PC-3 (cell line): Measurements from ENCODE around the gene TXNDC11. TPM values are rescaled to one million over a fixed set of nuclear protein-coding genes. Genes with fewer than 3 reads are reported as not detected.

Experiments used
- ATAC-seq: fragments of 200-7000 bp; cut with Tn5 transposase; 2 replicates; pipeline ENCODE4 v1.9.1; 2020; ENCODE audit warnings: mild to moderate bottlenecking, moderate library complexity
- BruUV-seq: library from RNA; stranded (reverse); fragments of 400-500 nt; replicated peaks from 2 replicates; lab custom pipeline; 2021; lab: Mats Ljungman, UMichigan
- CTCF ChIA-PET: fragments of 300-600 bp; sonication (Branson Sonifier 250); formaldehyde crosslinking; loops from one replicate; lab custom pipeline; 2022; ENCODE audit warnings: antibody characterized with exemption; lab: Charles Lee
- POLR2A ChIA-PET: fragments of 300-600 bp; sonication (Branson Sonifier 250); formaldehyde crosslinking; loops from one replicate; lab custom pipeline; 2022; ENCODE audit warnings: antibody characterized with exemption; ENCODE audit not compliant: unreplicated experiment; lab: Charles Lee
- DNase-seq: peaks from one replicate; pipeline ENCODE4 v3.0.0-alpha.2; 2015
- H2AFZ ChIP-seq: fragments of 300-600 bp; sonication (generic); 2 replicates; pipeline ENCODE4 v1.6.0; 2016; ENCODE audit warnings: antibody characterized with exemption, low read length
- H3F3A ChIP-seq: fragments of 300-600 bp; sonication (generic); one replicate; pipeline ENCODE4 v1.6.0; 2017; ENCODE audit warnings: antibody characterized with exemption, low read length, control low read depth, mild to moderate bottlenecking; ENCODE audit not compliant: unreplicated experiment
- H3K27ac ChIP-seq: fragments of 300-600 bp; sonication (generic); 2 replicates; pipeline ENCODE4 v1.5.1; 2016; ENCODE audit warnings: mild to moderate bottlenecking, low read length
- H3K27me3 ChIP-seq: fragments of 300-600 bp; sonication (generic); 2 replicates; pipeline ENCODE4 v1.6.1; 2016; ENCODE audit warnings: low read length, mixed read lengths
- H3K36me3 ChIP-seq: fragments of 300-600 bp; sonication (generic); 2 replicates; pipeline ENCODE4 v1.6.1; 2016; ENCODE audit warnings: low read depth, mixed run types, low read length, mixed read lengths
- H3K4me1 ChIP-seq: fragments of 300-600 bp; sonication (generic); 2 replicates; pipeline ENCODE4 v1.5.1; 2016; ENCODE audit warnings: low read length; ENCODE audit not compliant: insufficient read depth
- H3K4me2 ChIP-seq: fragments of 300-600 bp; sonication (generic); 2 replicates; pipeline ENCODE4 v1.6.0; 2016; ENCODE audit warnings: low read length
- H3K4me3 ChIP-seq: fragments of 300-600 bp; sonication (generic); 2 replicates; pipeline ENCODE4 v1.5.1; 2016; ENCODE audit warnings: mild to moderate bottlenecking, low read length, mixed read lengths
- H3K79me2 ChIP-seq: fragments of 300-600 bp; sonication (generic); 2 replicates; pipeline ENCODE4 v1.6.1; 2017; ENCODE audit warnings: low read length, mixed read lengths
- H3K9ac ChIP-seq: fragments of 300-600 bp; sonication (generic); 2 replicates; pipeline ENCODE4 v1.6.0; 2016; ENCODE audit warnings: mild to moderate bottlenecking, low read length
- H3K9me2 ChIP-seq: fragments of 300-600 bp; sonication (generic); replicated peaks from 2 replicates; pipeline ENCODE4 v1.6.1; 2016; ENCODE audit warnings: mixed run types, low read length, mixed read lengths
- H3K9me3 ChIP-seq: fragments of 300-600 bp; sonication (generic); 2 replicates; pipeline ENCODE4 v1.6.1; 2016; ENCODE audit warnings: low read length, mixed read lengths
- H4K20me1 ChIP-seq: fragments of 300-600 bp; sonication (generic); 2 replicates; pipeline ENCODE4 v1.6.1; 2016; ENCODE audit warnings: low read length, mixed read lengths
- CTCF ChIP-seq: fragments of 300-600 bp; sonication (generic); conservative IDR thresholded peaks from 2 replicates; pipeline ENCODE4 v1.5.1; 2017; ENCODE audit warnings: antibody characterized with exemption, low read depth, mild to moderate bottlenecking, low read length
- EZH2 ChIP-seq: fragments of 300-600 bp; sonication (generic); IDR thresholded peaks from one replicate; pipeline ENCODE4 v1.6.1; 2017; ENCODE audit warnings: antibody characterized with exemption, mild to moderate bottlenecking, low read length; ENCODE audit not compliant: unreplicated experiment
- EZH2phosphoT487 ChIP-seq: fragments of 300-600 bp; sonication (generic); IDR thresholded peaks from 2 replicates; pipeline ENCODE4 v1.6.1; 2018; ENCODE audit warnings: mild to moderate bottlenecking, antibody characterized with exemption, low read length, borderline replicate concordance
- intact Hi-C: fragments of 100-400 bp; cut with micrococcal nuclease; formaldehyde crosslinking; loops from 2 replicates; pipeline ENCODE4 v1.9.0; 2023
- total RNA-seq: library from RNA; depleted of rRNA; stranded (reverse); fragments of >200 nt; gene quantifications from 2 replicates; pipeline ENCODE4 v1.2.3, GENCODE V29; 2014

Gene TXNDC11
- total RNA-seq, 1 experiment from 2014 or later, result 20.2 TPM

GRCh38 chr16:11638140-11638539 lies 104.5 kb downstream of the TXNDC11 start:
- Histone ChIP-seq H3K4me3 (no peak overlapping the region), H3K36me3 (no peaks in the 10 kb centered on the region), H3K27me3 (no peaks in the 10 kb centered on the region), H3K9ac (no peak overlapping the region), H3K9me3 (no peaks in the 10 kb centered on the region), H3K4me2 (no peak overlapping the region), H3K4me1 (peaks cover 17% of the 10 kb centered on the region), H3F3A (no peaks in the 10 kb centered on the region), H4K20me1 (no peaks in the 10 kb centered on the region), H3K27ac (no peak overlapping the region), H3K9me2 (no peaks in the 10 kb centered on the region), H3K79me2 (no peaks in the 10 kb centered on the region), H2AFZ (no peak overlapping the region)
- TF ChIP-seq EZH2 (no peak), CTCF (no peak), EZH2phosphoT487 (no peak)
- no peak for DNase-seq
- no peak for ATAC-seq
- BruUV-seq, result no TSS peak
- ChIA-PET CTCF (no interaction called here), POLR2A (no interaction called here)
- intact Hi-C loops, result no loop called here

DNA sequence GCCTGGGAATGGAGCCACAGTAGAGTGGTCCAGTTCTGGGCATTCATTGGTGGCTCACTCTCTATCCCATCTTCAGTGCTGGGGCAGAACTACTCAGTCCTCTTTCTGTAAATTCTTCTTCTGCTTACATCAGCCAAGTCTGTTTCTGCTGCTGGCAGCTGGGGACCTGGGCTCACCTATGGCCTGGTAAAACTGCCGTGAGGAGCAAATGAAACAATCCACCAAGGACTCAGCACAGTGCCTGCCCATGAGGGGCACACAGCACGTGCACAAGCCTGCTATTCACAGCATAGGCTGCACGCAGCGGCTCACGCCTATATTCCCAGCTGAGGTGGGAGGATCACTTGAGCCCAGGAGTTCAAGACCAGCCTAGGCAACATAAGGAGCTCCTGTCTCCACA lies 105.3 kb downstream of the TXNDC11 start:
- no peaks in the 10 kb centered on the region for H4K20me1 ChIP-seq
- ATAC-seq, result no peak
- H3K27me3 ChIP-seq, result no peaks in the 10 kb centered on the region
- H3K4me1 ChIP-seq, result peaks cover 17% of the 10 kb centered on the region
- no TSS peak for BruUV-seq
- H3K36me3 ChIP-seq, result no peaks in the 10 kb centered on the region
- H3K9ac ChIP-seq, result no peak overlapping the region
- no peak overlapping the region for H3K4me3 ChIP-seq
- ChIA-PET POLR2A (no interaction called here), CTCF (no interaction called here)
- H2AFZ ChIP-seq, result no peak overlapping the region
- H3K4me2 ChIP-seq, result no peak overlapping the region
- no peak for DNase-seq
- H3F3A ChIP-seq, result no peaks in the 10 kb centered on the region
- intact Hi-C loops, result no loop called here
- no peaks in the 10 kb centered on the region for H3K9me3 ChIP-seq
- TF ChIP-seq EZH2, result no peak
- no peak for TF ChIP-seq CTCF
- no peak for TF ChIP-seq EZH2phosphoT487
- H3K9me2 ChIP-seq, result no peaks in the 10 kb centered on the region
- H3K27ac ChIP-seq, result no peak overlapping the region
- H3K79me2 ChIP-seq, result no peaks in the 10 kb centered on the region

GRCh38 chr16:11636172-11636721 lies 106.4 kb downstream of the TXNDC11 start:
- Histone ChIP-seq H3K27ac (no peak overlapping the region), H3K9ac (no peak overlapping the region), H2AFZ (no peak overlapping the region), H3K4me1 (peaks cover 16% of the 10 kb centered on the region), H3K4me3 (no peak overlapping the region), H3K36me3 (no peaks in the 10 kb centered on the region), H4K20me1 (no peaks in the 10 kb centered on the region), H3F3A (no peaks in the 10 kb centered on the region), H3K9me2 (no peaks in the 10 kb centered on the region), H3K27me3 (no peaks in the 10 kb centered on the region), H3K9me3 (no peaks in the 10 kb centered on the region), H3K4me2 (peak overlapping the region; percentile 26), H3K79me2 (no peaks in the 10 kb centered on the region)
- peak; percentile 58 for DNase-seq
- CTCF ChIA-PET, result no interaction called here
- POLR2A ChIA-PET, result no interaction called here
- intact Hi-C loops, result no loop called here
- no peak for TF ChIP-seq CTCF
- TF ChIP-seq EZH2phosphoT487, result no peak
- no peak for TF ChIP-seq EZH2
- no peak; the same call in 1 of the 2 replicates for ATAC-seq
- no TSS peak for BruUV-seq
